GM12801 (cell line): ENCODE measurements around the gene NIT1.

Source experiments
- CTCF ChIP-seq: IDR thresholded peaks from one replicate; pipeline ENCODE4 v1.5.1; 2011; ENCODE audit warnings: control low read depth; ENCODE audit not compliant: insufficient read length; ENCODE audit errors: extremely low read depth

NIT1 gene

DNA sequence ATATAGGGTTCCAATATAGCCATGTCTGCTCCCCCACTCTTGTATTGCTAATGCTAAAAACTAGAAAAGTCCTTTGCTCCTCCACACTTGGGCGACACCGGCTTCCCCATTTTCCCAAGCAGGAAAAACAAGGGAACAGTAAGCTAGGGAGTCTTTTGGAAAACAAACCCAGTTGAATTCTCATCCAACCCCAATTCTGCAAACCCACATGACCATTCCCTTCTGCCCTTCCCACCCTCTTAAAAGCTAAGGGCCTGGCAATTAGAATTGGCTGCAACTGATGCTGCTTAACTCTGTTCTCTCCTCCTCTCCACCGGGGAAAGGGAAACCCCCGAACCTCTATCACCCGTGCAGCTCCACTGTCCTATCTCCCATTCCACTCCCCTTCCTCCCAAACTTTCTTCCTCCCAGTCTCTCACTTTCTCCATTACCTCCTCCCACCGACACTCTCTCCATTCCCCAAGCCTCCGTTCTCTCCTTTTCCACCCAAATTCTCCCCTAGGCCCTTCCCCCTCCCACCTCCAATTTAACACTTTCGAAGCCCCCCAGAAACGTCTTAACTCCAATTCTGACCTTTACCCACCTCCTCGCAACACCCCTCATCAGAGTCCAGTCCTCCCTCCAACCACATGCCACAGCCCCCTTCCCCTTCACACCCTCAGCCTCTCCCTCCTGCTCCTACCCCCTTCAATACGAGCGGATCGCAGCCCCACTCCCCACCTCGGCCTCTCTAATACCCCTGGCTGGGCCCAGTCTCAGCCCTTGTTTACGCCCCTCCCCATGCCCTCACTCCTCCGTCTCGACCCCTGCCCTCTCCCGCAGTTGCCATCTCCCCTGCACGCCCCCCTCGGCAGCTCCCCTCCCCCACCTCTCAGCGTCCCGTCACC lies 13.9 kb downstream of the NIT1 start:
- no peak for TF ChIP-seq CTCF

DNA sequence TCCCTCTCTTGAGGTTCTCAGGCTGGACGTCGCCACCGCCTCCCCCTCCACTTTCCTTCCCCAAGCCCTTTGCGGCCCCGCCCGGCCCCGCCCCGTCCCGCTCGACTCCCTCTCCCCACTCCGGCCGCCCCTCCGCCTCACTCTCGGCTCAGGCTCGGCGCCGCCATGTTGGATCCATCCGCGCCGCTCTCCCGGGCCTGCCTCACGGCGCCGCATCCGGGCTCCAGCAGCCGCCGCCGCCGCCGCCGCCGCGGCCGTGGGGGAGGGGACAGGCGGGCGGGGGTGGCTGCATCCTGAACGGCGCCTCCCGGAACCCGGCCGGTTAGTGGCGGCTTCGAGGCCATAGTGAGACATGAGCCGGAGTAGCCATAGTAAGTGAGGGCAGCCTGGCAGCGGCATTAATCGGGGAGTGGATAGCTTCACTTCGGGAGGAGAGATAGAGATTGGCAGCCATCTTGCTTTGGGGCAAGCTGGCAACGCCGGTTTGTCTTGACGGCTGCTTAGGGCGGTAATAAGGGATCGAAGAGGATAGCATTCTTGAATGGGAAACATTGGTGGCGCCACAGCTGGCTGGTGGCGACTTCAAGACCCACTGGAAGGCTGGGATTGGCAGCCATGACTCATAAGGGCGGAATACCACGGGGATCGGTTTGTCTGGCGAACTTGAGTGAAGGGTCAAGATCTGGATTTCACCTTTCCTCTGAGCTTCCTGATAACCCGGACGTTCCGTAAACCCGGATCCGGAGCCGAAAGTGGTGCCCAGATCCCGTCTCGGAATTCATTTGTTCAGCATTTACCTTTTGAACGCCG lies 14.7 kb downstream of the NIT1 start, which contains the start of gene DEDD:
Gene DEDD (minus strand): TSS at position 258 of the 810 bp plus-strand sequence. CDS start 8,205 bp downstream, outside the sequence.
- no peak for TF ChIP-seq CTCF

DNA sequence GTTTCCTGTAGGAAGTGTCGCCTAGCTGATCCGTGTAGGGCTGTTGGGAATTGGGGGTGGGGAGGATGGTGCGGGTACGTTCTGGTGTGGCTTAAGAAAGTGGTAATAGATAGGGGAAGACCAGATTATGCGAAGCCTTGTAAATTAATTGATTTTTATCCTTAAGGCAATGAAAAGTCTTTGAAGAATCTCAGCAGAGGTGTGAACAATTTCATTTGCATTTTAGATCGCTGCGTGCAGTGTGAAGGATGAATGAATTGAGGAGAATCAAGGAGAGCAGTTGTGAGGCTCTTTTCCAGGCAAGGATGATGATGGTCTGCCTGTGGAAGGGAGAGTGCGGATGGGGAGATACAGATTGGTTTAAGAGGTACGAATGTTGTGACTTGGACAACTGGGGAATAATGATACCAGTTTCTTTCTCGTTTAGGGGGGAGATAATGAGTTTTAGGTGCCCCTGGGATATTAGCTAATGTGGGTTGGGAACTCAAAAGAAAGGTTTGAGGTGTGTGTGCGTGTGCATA lies 15.4 kb downstream of the NIT1 start:
- TF ChIP-seq CTCF = no peak

- TF ChIP-seq CTCF = no peak
Observed at GRCh38 chr1:161137881-161138280, 20.0 kb downstream of the NIT1 start.

DNA sequence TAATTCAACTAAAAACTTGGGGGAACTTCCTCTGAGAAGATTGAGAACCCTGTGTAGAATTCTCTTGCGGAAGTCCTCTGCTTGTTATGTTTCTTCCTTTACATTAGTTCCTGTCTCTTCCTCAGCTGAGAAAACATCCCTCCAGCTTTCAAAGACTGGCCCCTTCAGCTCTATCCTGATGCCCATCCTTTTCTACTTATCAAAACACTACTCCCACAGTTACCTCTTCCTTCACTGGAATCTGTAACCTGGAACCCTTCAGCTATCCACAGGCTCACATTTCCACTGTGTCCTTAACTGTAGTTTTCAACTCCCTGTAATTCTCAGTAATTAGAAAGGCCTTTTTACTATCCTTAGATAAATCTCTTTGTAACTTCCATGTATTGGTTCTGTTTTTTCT lies 20.5 kb downstream of the NIT1 start:
- no peak for TF ChIP-seq CTCF

GRCh38 chr1:161139766-161140165 lies 21.9 kb downstream of the NIT1 start:
- TF ChIP-seq CTCF = no peak

DNA sequence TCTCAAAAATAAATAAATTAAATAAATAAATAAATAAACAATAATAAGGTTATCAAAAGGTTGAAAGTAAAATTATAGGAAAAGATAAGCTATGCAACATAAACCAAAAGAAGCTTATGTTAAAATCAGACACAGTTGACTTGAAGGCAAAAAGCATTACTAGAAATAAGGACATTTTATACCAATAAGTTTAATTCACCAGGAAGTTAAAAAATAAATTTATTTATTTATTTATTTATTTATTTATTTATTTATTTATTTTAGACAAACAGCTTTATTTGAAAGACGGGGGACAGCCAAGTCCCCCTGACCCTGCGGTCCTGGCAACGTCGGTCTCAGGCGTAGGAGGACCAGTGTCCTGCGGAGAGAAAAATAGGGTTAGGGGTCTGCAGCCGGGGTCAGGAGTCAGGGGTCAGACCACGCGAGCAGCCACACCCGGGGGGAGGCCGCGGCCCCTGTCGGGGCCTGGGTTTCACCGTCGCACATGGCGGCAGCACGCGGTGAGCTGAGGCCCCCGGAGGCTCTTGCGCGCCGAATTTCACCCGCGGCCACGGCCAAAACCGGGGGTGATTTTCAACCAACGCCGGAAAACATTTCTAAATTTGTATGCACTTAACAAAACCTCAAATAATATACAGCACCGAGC lies 23.0 kb downstream of the NIT1 start:
- no peak for TF ChIP-seq CTCF
